WTC11 (cell line): ENCODE data around the gene ANP32E. TPM values are rescaled to one million over a fixed set of nuclear protein-coding genes. Genes with fewer than 3 reads are reported as not detected.

Source experiments
- ATF2 ChIP-seq: sonication (generic); formaldehyde crosslinking; IDR thresholded peaks from 2 replicates; pipeline ENCODE4 v1.8.1; 2022; ENCODE audit warnings: low read depth, missing genetic modification reagents, borderline replicate concordance
- CBFB ChIP-seq: sonication (generic); formaldehyde crosslinking; IDR thresholded peaks from 2 replicates; pipeline ENCODE4 v1.8.1; 2022; ENCODE audit warnings: mild to moderate bottlenecking, low read depth, missing genetic modification reagents
- CDX4 ChIP-seq: fragments of 250-450 bp; sonication (Bioruptor Pico); IDR thresholded peaks from 2 replicates; pipeline ENCODE4 v1.9.0; 2021; ENCODE audit warnings: moderate library complexity, mild to moderate bottlenecking, inconsistent platforms, borderline replicate concordance
- CREB1 ChIP-seq: sonication (generic); formaldehyde crosslinking; IDR thresholded peaks from 2 replicates; pipeline ENCODE4 v1.8.0; 2023; ENCODE audit warnings: mild to moderate bottlenecking, missing genetic modification reagents
- E2F5 ChIP-seq: sonication (generic); formaldehyde crosslinking; IDR thresholded peaks from 2 replicates; pipeline ENCODE4 v1.8.1; 2022; ENCODE audit warnings: mild to moderate bottlenecking, moderate library complexity, missing genetic modification reagents
- ERG ChIP-seq: fragments of 250-450 bp; sonication (Bioruptor Pico); IDR thresholded peaks from 2 replicates; pipeline ENCODE4 v1.8.0; 2021; ENCODE audit warnings: mild to moderate bottlenecking
- FOXK1 ChIP-seq: sonication (generic); formaldehyde crosslinking; IDR thresholded peaks from 2 replicates; pipeline ENCODE4 v1.8.0; 2022; ENCODE audit warnings: mild to moderate bottlenecking, moderate library complexity, missing genetic modification reagents
- FOXP4 ChIP-seq: sonication (generic); formaldehyde crosslinking; IDR thresholded peaks from 2 replicates; pipeline ENCODE4 v1.8.0; 2022; ENCODE audit warnings: mild to moderate bottlenecking, missing genetic modification reagents
- HMGA2 ChIP-seq: fragments of 250-450 bp; sonication (Bioruptor Pico); IDR thresholded peaks from 2 replicates; pipeline ENCODE4 v1.4.0; 2021; ENCODE audit warnings: mild to moderate bottlenecking, moderate library complexity
- HMGXB4 ChIP-seq: sonication (generic); formaldehyde crosslinking; IDR thresholded peaks from 2 replicates; pipeline ENCODE4 v1.8.1; 2023; ENCODE audit warnings: mild to moderate bottlenecking, moderate library complexity, missing genetic modification reagents
- JUN ChIP-seq: sonication (generic); formaldehyde crosslinking; IDR thresholded peaks from 2 replicates; pipeline ENCODE4 v1.8.0; 2023; ENCODE audit warnings: mild to moderate bottlenecking, missing genetic modification reagents
- MAX ChIP-seq: sonication (generic); formaldehyde crosslinking; IDR thresholded peaks from 2 replicates; pipeline ENCODE4 v1.8.0; 2022; ENCODE audit warnings: mild to moderate bottlenecking, missing genetic modification reagents
- NR1H2 ChIP-seq: sonication (generic); formaldehyde crosslinking; IDR thresholded peaks from 2 replicates; pipeline ENCODE4 v1.9.0; 2021; ENCODE audit warnings: mild to moderate bottlenecking, moderate library complexity, missing genetic modification reagents
- NR2C2 ChIP-seq: sonication (generic); formaldehyde crosslinking; IDR thresholded peaks from 2 replicates; pipeline ENCODE4 v1.8.0; 2022; ENCODE audit warnings: mild to moderate bottlenecking, missing genetic modification reagents
- NR3C1 ChIP-seq: sonication (generic); formaldehyde crosslinking; conservative IDR thresholded peaks from 2 replicates; pipeline ENCODE4 v1.8.1; 2023; ENCODE audit warnings: low read depth, mild to moderate bottlenecking, missing genetic modification reagents
- SMAD4 ChIP-seq: sonication (generic); formaldehyde crosslinking; IDR thresholded peaks from 2 replicates; pipeline ENCODE4 v1.8.0; 2022; ENCODE audit warnings: mild to moderate bottlenecking, missing genetic modification reagents
- SP1 ChIP-seq: sonication (generic); formaldehyde crosslinking; conservative IDR thresholded peaks from 2 replicates; pipeline ENCODE4 v1.8.1; 2022; ENCODE audit warnings: missing genetic modification reagents
- TEAD1 ChIP-seq: sonication (generic); formaldehyde crosslinking; IDR thresholded peaks from 2 replicates; pipeline ENCODE4 v1.8.0; 2022; ENCODE audit warnings: mild to moderate bottlenecking, missing genetic modification reagents
- ZNF263 ChIP-seq: sonication (generic); formaldehyde crosslinking; IDR thresholded peaks from 2 replicates; pipeline ENCODE4 v1.8.1; 2022; ENCODE audit warnings: low read depth, mild to moderate bottlenecking, moderate library complexity, missing genetic modification reagents
- ZNF396 ChIP-seq: fragments of 250-450 bp; sonication (Bioruptor Pico); IDR thresholded peaks from 2 replicates; pipeline ENCODE4 v1.8.0; 2021; ENCODE audit warnings: mild to moderate bottlenecking, moderate library complexity, borderline replicate concordance
- ZNF532 ChIP-seq: fragments of 250-450 bp; sonication (Bioruptor Pico); IDR thresholded peaks from 2 replicates; pipeline ENCODE4 v1.9.0; 2021; ENCODE audit warnings: mild to moderate bottlenecking, borderline replicate concordance
- total RNA-seq: library from RNA; stranded (reverse); gene quantifications from 3 replicates; pipeline ENCODE4 v1.2.3, GENCODE V29; 2021

ANP32E gene
- total RNA-seq, 1 experiment from 2014 or later, result 119 TPM

- TF ChIP-seq ZNF532 (no peak), FOXK1 (CRISPR knock-in tag) (no peak; the same call in 1 of the 2 replicates), TEAD1 (CRISPR knock-in tag) (peak; percentile 61), FOXP4 (CRISPR knock-in tag) (no peak), SMAD4 (CRISPR knock-in tag) (no peak), CREB1 (CRISPR knock-in tag) (no peak), E2F5 (no peak), NR1H2 (CRISPR knock-in tag) (no peak), ATF2 (CRISPR knock-in tag) (no peak), HMGXB4 (CRISPR knock-in tag) (0 out of 2 replicates have a peak, but pooled peaks have one; percentile 37), NR3C1 (CRISPR knock-in tag) (no peak), ZNF396 (no peak), NR2C2 (CRISPR knock-in tag) (no peak), CDX4 (CRISPR knock-in tag) (no peak), ERG (CRISPR knock-in tag) (no peak), SP1 (CRISPR knock-in tag) (0 out of 2 replicates have a peak, but pooled peaks have one; percentile 5), HMGA2 (CRISPR knock-in tag) (no peak), ZNF263 (CRISPR knock-in tag) (no peak), MAX (CRISPR knock-in tag) (peak; percentile 21; the same call in 1 of the 2 replicates), CBFB (CRISPR knock-in tag) (no peak), JUN (no peak)
Measured at GRCh38 chr1:150257624-150258585, 22.0 kb upstream of the ANP32E start, which contains the start of gene CA14 (continued).
